LNCAP (cell line): Measurements from ENCODE around the gene APCDD1L.

ENCODE experiments used
- TF ChIP-seq, protein P1 (sequence below): fragments of 450-650 bp; IDR thresholded peaks from 2 replicates; pipeline ENCODE4 v1.5.1; 2017; ENCODE audit warnings: mild to moderate bottlenecking

The APCDD1L gene

DNA sequence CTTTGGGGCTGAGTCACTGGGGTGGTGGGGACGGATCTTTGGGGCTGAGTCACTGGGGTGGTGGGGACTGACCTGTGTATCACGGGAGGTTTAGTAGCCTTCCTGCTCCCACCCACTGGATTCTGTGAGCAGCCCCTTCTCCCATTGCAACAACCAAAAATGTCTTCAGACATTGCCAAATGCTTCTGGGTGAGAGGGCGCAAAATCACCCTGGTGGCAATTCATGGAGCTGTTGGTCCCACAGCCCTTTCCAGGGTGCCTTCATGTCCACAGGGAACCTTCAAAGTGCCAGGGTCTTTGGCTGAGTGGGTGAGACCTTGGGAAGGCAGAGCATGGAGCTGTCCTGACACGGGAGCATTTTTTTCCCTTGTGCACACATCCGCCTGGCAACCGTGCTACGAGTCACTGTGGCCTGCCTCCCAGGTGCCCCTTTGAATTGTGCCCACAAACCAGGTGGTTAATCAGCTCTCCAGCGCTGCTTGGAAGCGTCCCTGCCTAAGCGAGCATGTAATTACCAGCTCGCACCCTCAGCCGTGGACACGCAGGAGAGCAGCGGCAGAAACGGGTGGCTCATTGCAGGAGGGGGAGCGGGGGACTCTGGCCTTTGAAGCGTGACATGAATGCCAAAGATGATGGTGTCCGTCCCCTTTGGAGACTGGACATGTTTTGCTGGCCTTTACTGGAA is 27.4 kb upstream of the APCDD1L start:
- TF ChIP-seq, protein P1, sequence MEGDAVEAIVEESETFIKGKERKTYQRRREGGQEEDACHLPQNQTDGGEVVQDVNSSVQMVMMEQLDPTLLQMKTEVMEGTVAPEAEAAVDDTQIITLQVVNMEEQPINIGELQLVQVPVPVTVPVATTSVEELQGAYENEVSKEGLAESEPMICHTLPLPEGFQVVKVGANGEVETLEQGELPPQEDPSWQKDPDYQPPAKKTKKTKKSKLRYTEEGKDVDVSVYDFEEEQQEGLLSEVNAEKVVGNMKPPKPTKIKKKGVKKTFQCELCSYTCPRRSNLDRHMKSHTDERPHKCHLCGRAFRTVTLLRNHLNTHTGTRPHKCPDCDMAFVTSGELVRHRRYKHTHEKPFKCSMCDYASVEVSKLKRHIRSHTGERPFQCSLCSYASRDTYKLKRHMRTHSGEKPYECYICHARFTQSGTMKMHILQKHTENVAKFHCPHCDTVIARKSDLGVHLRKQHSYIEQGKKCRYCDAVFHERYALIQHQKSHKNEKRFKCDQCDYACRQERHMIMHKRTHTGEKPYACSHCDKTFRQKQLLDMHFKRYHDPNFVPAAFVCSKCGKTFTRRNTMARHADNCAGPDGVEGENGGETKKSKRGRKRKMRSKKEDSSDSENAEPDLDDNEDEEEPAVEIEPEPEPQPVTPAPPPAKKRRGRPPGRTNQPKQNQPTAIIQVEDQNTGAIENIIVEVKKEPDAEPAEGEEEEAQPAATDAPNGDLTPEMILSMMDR = no peak

DNA sequence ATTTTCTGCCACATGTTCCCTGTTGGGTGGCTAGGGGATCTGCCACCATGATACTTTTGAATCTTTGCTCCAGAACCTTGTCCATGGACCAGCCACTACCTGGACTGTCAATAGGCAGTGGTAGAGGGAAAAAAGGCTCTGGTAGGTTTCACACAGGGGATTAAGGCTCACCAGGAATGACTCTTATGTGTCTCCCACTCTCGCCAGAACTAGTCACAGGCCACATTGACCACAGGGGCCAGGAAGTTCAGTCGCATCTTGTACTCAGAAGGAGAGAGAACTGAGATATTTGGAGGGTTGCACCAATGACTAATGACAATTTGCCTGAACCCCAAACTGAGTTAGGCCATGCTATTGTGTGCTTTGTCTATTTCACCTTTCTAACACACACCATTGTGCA is 23.6 kb upstream of the APCDD1L start:
- TF ChIP-seq, protein P1 = no peak

GRCh38 chr20:58537831-58538230 is 22.6 kb upstream of the APCDD1L start:
- TF ChIP-seq, protein P1 = no peak

GRCh38 chr20:58536289-58536688 is 21.1 kb upstream of the APCDD1L start:
- TF ChIP-seq, protein P1 = no peak

DNA sequence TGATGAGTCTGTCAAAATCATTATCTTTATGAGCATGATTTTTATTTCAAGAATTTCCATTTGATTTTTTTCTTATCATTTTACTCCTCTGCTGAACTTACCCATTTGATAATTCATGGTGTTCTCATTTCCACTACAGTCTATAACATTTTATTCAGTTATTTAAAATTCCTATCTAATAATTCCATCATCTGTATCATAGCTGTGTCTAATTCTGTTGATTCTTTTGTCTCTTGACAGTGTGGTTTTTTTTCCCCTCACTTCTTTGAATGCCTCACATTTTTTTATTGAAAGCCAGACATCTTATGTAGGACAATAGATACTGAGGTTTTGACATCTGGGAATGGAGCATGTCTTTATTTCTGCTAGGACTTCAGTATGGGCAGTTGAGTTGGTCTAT is 16.5 kb upstream of the APCDD1L start:
- TF ChIP-seq, protein P1 = no peak

- TF ChIP-seq, protein P1 = no peak
These were observed 15.9 kb upstream of the APCDD1L start for GRCh38 chr20:58531063-58531462.

DNA sequence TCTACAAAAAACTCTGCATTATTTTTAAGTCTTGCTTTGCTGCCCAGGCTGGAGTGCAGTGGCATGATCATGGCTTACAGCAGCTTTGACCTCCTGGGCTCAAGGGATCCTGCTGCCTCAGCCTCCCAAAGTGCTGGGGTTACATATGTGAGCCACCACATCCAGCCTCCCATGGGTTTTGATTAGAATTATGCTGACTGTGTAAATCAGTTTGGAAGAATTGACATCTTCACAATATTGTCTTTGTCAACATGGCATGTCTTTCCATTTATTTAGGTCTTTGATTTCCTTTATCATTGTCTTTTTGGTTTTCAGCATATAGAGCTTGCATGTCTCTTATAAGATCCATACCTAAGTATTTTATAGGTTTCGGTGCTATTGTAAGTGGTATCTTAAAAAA is 13.2 kb upstream of the APCDD1L start:
- TF ChIP-seq, protein P1 = no peak

DNA sequence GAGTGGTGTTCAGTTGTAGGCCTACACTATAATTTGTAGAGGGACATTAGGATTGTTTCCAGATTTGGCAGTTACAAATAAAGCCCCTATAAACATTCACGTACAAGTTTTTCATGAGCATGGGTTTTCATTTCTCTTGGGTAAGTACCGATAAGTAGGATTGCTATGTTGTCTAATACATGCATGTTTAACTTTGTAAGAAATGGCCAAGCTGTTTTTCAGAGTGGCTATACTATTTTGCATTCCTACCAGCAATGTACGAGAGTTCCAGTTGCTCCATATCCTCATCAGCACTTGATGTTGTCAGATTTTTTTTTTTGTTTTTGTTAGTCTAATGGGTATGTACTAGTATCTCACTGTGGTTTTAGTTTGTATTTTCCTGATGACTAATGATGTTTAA is 11.2 kb upstream of the APCDD1L start:
- TF ChIP-seq, protein P1 = no peak
